ENCODE measurements around the gene PCBP4.

DNA sequence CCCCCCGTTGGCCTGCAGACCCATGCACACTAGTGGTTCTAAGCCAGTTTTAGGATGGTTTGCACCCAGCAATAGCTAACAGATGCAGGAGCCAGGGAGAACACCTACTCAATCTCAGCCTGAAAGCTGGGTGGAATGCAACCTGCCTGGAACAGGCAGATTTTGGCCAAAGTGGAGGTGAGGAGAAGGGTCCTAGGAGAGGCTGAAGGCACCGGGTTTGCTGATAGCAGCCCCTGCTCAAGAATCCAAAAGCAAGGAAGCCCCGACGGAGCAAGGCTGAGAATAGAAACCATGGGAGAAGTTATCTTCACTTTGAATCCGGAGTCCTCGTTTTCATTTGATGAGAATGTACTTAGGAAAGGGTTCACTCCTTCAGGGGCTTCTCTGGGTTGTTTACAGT is 35.5 kb downstream of the PCBP4 start:
- TF ChIP-seq, protein P1, sequence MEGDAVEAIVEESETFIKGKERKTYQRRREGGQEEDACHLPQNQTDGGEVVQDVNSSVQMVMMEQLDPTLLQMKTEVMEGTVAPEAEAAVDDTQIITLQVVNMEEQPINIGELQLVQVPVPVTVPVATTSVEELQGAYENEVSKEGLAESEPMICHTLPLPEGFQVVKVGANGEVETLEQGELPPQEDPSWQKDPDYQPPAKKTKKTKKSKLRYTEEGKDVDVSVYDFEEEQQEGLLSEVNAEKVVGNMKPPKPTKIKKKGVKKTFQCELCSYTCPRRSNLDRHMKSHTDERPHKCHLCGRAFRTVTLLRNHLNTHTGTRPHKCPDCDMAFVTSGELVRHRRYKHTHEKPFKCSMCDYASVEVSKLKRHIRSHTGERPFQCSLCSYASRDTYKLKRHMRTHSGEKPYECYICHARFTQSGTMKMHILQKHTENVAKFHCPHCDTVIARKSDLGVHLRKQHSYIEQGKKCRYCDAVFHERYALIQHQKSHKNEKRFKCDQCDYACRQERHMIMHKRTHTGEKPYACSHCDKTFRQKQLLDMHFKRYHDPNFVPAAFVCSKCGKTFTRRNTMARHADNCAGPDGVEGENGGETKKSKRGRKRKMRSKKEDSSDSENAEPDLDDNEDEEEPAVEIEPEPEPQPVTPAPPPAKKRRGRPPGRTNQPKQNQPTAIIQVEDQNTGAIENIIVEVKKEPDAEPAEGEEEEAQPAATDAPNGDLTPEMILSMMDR (IDR thresholded peaks at IDR 0.05): no peak
- TF ChIP-seq EZH2 (IDR thresholded peaks at IDR 0.05; ENCODE audit: borderline replicate concordance, insufficient read depth, low read depth, low read length, poor library complexity, severe bottlenecking): no peak

Data from B cell (primary cell).